Loucy (cell line): ENCODE measurements around the gene CLIC2.

ENCODE experiments used
- CTCF ChIP-seq: fragments of 200-600 bp; sonication (generic); conservative IDR thresholded peaks from 2 replicates; pipeline ENCODE4 v1.5.1; 2014; ENCODE audit warnings: mild to moderate bottlenecking, antibody characterized with exemption, low read length
- EZH2phosphoT487 ChIP-seq: fragments of 200-600 bp; IDR thresholded peaks from 2 replicates; pipeline ENCODE4 v1.6.1; 2018; ENCODE audit warnings: antibody characterized with exemption, mild to moderate bottlenecking, moderate library complexity, borderline replicate concordance

GRCh38 chrX:155259752-155260151 lies 74.7 kb downstream of the CLIC2 start:
- TF ChIP-seq CTCF, result no peak
- TF ChIP-seq EZH2phosphoT487, result no peak
